Loucy (cell line): ENCODE data around the gene GLDN.

Source experiments
- CTCF ChIP-seq: fragments of 200-600 bp; sonication (generic); conservative IDR thresholded peaks from 2 replicates; pipeline ENCODE4 v1.5.1; 2014; ENCODE audit warnings: mild to moderate bottlenecking, antibody characterized with exemption, low read length
- EZH2phosphoT487 ChIP-seq: fragments of 200-600 bp; IDR thresholded peaks from 2 replicates; pipeline ENCODE4 v1.6.1; 2018; ENCODE audit warnings: antibody characterized with exemption, mild to moderate bottlenecking, moderate library complexity, borderline replicate concordance

- TF ChIP-seq CTCF (no peak), EZH2phosphoT487 (no peak)
Observed at GRCh38 chr15:51299187-51300015, 42.1 kb upstream of the GLDN start.
